Gastrocnemius medialis (tissue), 4 donors: ENCODE measurements around the gene AMT. TPM values are rescaled to one million over a fixed set of nuclear protein-coding genes. Genes with fewer than 3 reads are reported as not detected.
A peak's percentile ranks its signal among the peaks of the same experiment; 100 is the strongest.

Experiments
- ATAC-seq, 2 donors: fragments of 150-250 bp; one replicate each; pipeline ENCODE4 v1.9.1; 2016
- DNase-seq, 2 donors: peaks; one replicate each; pipeline ENCODE4 v3.0.0-alpha.2; 2019
- H3K27ac ChIP-seq, 4 donors: fragments of 200-600 bp; sonication (generic); 1 replicate in 1 of 4; 2 replicates in 3 of 4; pipeline ENCODE4 v1.5.1; 2016 to 2018; ENCODE audit warnings: mild to moderate bottlenecking in 2 of 4, moderate library complexity in 1 of 4
- H3K27me3 ChIP-seq, 3 donors: fragments of 200-600 bp; sonication (generic) in 2 of 3; 1 replicate in 1 of 3; 2 replicates in 2 of 3; pipeline versions ENCODE4 v1.5.1 to v1.6.0; 2016 to 2019; ENCODE audit warnings: mild to moderate bottlenecking in 1 of 3, moderate library complexity in 1 of 3
- H3K36me3 ChIP-seq, 2 donors: fragments of 200-600 bp; sonication (generic) in 1 of 2; one replicate each; pipeline ENCODE4 v1.5.1; 2017 to 2018
- H3K4me1 ChIP-seq, 2 donors: fragments of 200-600 bp; sonication (generic) in 1 of 2; one replicate each; pipeline ENCODE4 v1.5.1; 2016 to 2017; ENCODE audit warnings: mild to moderate bottlenecking in 2 of 2
- H3K4me3 ChIP-seq, 4 donors: fragments of 200-600 bp; sonication (generic) in 3 of 4; 1 replicate in 1 of 4; 2 replicates in 3 of 4; pipeline ENCODE4 v1.5.1; 2016 to 2019; ENCODE audit warnings: mild to moderate bottlenecking in 2 of 4
- H3K9me3 ChIP-seq, 3 donors: fragments of 200-600 bp; sonication (generic) in 2 of 3; 1 replicate in 1 of 3; 2 replicates in 2 of 3; pipeline ENCODE4 v1.5.1; 2016 to 2019
- POLR2A ChIP-seq, 2 donors: fragments of 450-650 bp; IDR thresholded peaks; one replicate each; pipeline ENCODE4 v1.6.1; 2017; ENCODE audit warnings: antibody characterized with exemption in 2 of 2, mild to moderate bottlenecking in 2 of 2, moderate library complexity in 2 of 2
- in situ Hi-C, 4 donors: fragments of 200-750 bp; cut with MboI; loops; one replicate each; pipeline versions ENCODE4 v1.15.0 to v1.8.0; 2017; ENCODE audit warnings: low sequenced_read_pairs in 4 of 4
- intact Hi-C: fragments of 100-400 bp; cut with DNase I; formaldehyde crosslinking; loops from one replicate; pipeline ENCODE4 v1.15.1; 2023; ENCODE audit warnings: low total_unique reads
- total RNA-seq, 4 donors: library from RNA; depleted of rRNA; stranded (reverse); fragments of >200 nt; gene quantifications; one replicate each; pipeline versions ENCODE4 v1.1.0 to v1.2.3, GENCODE V29; 2016
- TF ChIP-seq, protein P1 (sequence below), 5 experiments: fragments of 450-650 bp in 3 of 5; fragments of 200-600 bp in 2 of 5; sonication (generic) in 2 of 5; IDR thresholded peaks in 4 of 5; conservative IDR thresholded peaks in 1 of 5; 1 replicate in 4 of 5; 2 replicates in 1 of 5; pipeline ENCODE4 v1.5.1; 2016 to 2019; ENCODE audit warnings: antibody characterized with exemption in 5 of 5, mild to moderate bottlenecking in 3 of 5, moderate library complexity in 3 of 5

The AMT gene
- total RNA-seq, 4 donors from 2014 or later: 0.52 to 1.3 (median 1.1) TPM; not detected in 1

DNA sequence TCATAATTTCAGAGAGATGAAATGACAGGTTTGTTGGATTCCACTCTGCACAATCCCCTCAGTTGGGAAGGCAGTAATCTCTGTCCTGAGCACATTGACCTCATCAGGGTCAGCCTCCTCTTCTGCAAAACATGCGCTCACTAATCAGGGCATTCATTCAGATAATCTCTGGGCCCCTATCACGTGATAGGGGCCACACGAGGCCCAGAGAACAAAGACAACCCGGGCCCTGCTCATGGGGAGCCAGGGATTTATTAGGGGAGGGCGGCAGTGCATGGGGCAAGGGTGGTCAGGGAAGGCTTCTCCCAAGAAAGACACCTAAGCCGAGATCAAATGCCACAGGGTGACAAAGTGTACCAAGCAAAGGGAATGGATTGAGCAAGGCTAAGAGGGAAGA lies 8.9 kb downstream of the AMT start:
- ATAC-seq (no peak), DNase-seq (no peak)
- intact Hi-C loops: loop anchor here (5.0 kb wide), 2 partner anchors 59 to 321 kb away; partner anchors contain the start of genes DAG1 and QRICH1
- in situ Hi-C loops: no loop called here
- no peak for TF ChIP-seq POLR2A (IDR thresholded peaks at IDR 0.05)
- TF ChIP-seq, protein P1, sequence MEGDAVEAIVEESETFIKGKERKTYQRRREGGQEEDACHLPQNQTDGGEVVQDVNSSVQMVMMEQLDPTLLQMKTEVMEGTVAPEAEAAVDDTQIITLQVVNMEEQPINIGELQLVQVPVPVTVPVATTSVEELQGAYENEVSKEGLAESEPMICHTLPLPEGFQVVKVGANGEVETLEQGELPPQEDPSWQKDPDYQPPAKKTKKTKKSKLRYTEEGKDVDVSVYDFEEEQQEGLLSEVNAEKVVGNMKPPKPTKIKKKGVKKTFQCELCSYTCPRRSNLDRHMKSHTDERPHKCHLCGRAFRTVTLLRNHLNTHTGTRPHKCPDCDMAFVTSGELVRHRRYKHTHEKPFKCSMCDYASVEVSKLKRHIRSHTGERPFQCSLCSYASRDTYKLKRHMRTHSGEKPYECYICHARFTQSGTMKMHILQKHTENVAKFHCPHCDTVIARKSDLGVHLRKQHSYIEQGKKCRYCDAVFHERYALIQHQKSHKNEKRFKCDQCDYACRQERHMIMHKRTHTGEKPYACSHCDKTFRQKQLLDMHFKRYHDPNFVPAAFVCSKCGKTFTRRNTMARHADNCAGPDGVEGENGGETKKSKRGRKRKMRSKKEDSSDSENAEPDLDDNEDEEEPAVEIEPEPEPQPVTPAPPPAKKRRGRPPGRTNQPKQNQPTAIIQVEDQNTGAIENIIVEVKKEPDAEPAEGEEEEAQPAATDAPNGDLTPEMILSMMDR (IDR thresholded peaks at IDR 0.05 in 4 of 5, conservative IDR thresholded peaks at IDR 0.05 in 1 of 5): no peak
- H3K4me3 ChIP-seq: peak overlapping the region; percentile 74 to 86 (median 80)
- peak overlapping the region; percentile 85 to 96 (median 90) for H3K27ac ChIP-seq
- H3K4me1 ChIP-seq: peaks cover 37 to 43% of the 10 kb centered on the region in 2 donors
- H3K27me3 ChIP-seq: no peaks in the 10 kb centered on the region
- no peaks in the 10 kb centered on the region for H3K9me3 ChIP-seq
- H3K36me3 ChIP-seq: peaks cover 0 to 9% of the 10 kb centered on the region in 2 donors

DNA sequence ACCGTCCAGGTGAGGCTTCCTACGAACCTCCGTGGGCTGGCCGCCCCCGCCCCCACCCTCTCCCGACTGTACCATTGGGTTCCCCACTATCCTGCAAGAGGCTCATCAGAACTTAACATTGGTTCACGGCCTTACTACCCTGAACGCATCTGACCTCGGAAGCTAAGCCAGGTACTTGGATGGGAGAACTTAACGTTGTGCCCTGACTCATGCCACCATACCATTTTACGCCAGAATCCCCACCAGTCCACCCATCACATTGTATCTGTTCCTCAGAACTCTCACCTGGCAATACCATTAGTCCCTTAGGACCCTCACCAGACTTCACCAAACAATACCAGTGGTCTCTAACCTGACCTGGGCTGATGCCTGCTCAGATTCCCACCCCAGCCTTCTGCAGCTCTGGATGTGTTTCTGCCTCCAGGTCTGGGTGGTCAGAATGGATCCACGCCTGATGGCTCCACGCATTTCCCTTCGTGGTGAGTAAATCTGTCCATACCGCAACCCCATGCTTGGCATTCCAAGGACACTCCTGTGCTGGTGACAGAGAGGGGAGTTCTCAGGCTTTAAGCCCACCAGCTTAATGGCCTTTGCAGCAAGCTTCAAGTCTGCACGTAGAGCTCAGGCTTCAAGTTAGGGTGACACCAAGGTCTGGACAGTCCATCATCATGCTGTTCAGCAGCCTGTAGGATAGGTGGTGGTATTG lies 9.5 kb downstream of the AMT start:
- no peak for DNase-seq
- Histone ChIP-seq H3K9me3 (no peaks in the 10 kb centered on the region), H3K36me3 (peaks cover 0 to 9% of the 10 kb centered on the region in 2 donors), H3K4me1 (peaks cover 41 to 48% of the 10 kb centered on the region in 2 donors), H3K27ac (peak overlapping the region; percentile 85 to 96 (median 90)), H3K27me3 (no peaks in the 10 kb centered on the region), H3K4me3 (peak overlapping the region; percentile 74 to 86 (median 80))
- in situ Hi-C loops (no loop called here), intact Hi-C loops (loop anchor here (1.0 to 5.0 kb wide), 4 partner anchors 17 to 320 kb away; partner anchors contain the start of genes DAG1, NICN1, QRICH1 and USP4)
- TF ChIP-seq, protein P1 (IDR thresholded peaks at IDR 0.05 in 4 of 5, conservative IDR thresholded peaks at IDR 0.05 in 1 of 5): no peak
- no peak for TF ChIP-seq POLR2A (IDR thresholded peaks at IDR 0.05)
- ATAC-seq: peak in 1 of 2 donors; percentile 1

DNA sequence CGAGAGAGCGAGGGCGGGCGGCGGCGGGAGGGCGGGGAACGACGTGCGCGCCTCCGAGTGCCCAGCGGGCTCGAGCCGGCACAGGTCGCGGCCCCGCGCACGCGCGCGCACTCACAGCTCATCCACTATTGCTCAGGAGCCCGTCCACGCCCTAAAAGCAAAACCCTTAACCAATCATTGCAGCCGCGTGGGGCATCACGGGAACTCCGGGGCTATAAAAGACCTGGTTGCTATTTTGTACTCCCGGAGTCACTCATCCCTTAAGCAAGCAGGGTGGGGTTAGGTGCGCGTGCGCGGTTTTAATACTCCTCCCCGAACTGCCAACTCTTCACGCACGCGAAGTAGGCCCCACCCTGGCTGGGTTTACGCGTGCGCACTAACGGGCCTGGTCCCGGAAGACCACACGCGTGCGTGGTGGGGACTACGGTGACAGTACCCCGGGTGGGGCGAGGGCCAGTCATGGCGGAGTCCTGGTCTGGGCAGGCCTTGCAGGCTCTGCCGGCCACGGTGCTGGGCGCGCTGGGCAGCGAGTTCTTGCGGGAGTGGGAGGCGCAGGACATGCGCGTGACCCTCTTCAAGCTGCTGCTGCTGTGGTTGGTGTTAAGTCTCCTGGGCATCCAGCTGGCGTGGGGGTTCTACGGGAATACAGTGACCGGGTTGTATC lies 10.2 kb downstream of the AMT start, which contains the start of the genes RHOA and TCTA:
RHOA (minus strand) TSS at position 9 of the 664 bp plus-strand sequence. CDS start 36,387 bp downstream, outside the sequence.
TCTA (plus strand) TSS at position 456 of the 664 bp plus-strand sequence; CDS start at position 460, 4 bp downstream.
- peaks cover 0 to 9% of the 10 kb centered on the region in 2 donors for H3K36me3 ChIP-seq
- peak; percentile 98 to 99 for TF ChIP-seq POLR2A (IDR thresholded peaks at IDR 0.05)
- TF ChIP-seq, protein P1 (IDR thresholded peaks at IDR 0.05 in 4 of 5, conservative IDR thresholded peaks at IDR 0.05 in 1 of 5): peak in 1 of 5 experiments; percentile 24
- in situ Hi-C loops (no loop called here), intact Hi-C loops (loop anchor here (1.0 to 5.0 kb wide), 5 partner anchors 17 to 320 kb away; partner anchors contain the start of genes DAG1, GPX1, NICN1 and QRICH1)
- H3K27me3 ChIP-seq: no peaks in the 10 kb centered on the region
- H3K4me1 ChIP-seq: peaks cover 48 to 55% of the 10 kb centered on the region in 2 donors
- DNase-seq (peak; percentile 100), ATAC-seq (peak; percentile 93 to 96)
- peak within 1 kb of the TSS; percentile 74 to 97 (median 80) for H3K4me3 ChIP-seq
- H3K27ac ChIP-seq: peak within 1 kb of the TSS; percentile 85 to 96 (median 92)
- H3K9me3 ChIP-seq: no peaks in the 10 kb centered on the region

DNA sequence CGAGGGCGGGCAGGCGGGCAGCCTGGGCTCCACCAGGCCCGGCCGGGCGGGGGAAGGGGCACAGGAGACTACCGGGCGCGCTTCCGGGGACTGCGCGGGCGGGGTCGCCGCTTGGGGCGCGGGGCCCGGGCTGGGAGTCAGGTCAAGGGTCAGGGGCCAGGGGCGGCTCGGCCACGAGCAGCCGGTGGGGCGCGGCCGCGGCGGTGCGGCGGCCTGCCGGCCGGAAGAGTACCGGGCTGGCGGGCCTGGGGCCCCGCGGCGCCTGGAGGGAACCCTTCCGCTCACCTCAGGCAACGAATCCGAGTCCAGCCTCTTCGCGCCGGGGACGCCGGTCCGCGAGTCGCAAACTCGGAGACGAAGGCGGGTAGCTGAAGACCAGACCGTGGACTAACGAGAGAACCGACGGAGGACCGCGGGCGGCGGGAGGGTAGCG lies 10.7 kb downstream of the AMT start:
- peak; percentile 26 to 42 for ATAC-seq
- peaks cover 53 to 60% of the 10 kb centered on the region in 2 donors for H3K4me1 ChIP-seq
- peaks cover 0 to 9% of the 10 kb centered on the region in 2 donors for H3K36me3 ChIP-seq
- H3K27me3 ChIP-seq: no peaks in the 10 kb centered on the region
- DNase-seq: peak; percentile 32 to 54
- intact Hi-C loops (loop anchor here (2.0 to 5.0 kb wide), 3 partner anchors 53 to 319 kb away; partner anchors contain the start of genes DAG1, GPX1 and QRICH1), in situ Hi-C loops (no loop called here)
- H3K4me3 ChIP-seq: peak overlapping the region; percentile 67 to 97 (median 76)
- H3K9me3 ChIP-seq: no peaks in the 10 kb centered on the region
- no peak for TF ChIP-seq POLR2A (IDR thresholded peaks at IDR 0.05)
- TF ChIP-seq, protein P1 (IDR thresholded peaks at IDR 0.05 in 4 of 5, conservative IDR thresholded peaks at IDR 0.05 in 1 of 5): peak in 3 of 5 experiments; percentile 10 to 33 (median 33)
- H3K27ac ChIP-seq: peak overlapping the region; percentile 85 to 96 (median 92)
